ENCODE data around the gene ACSL6. TPM values are rescaled to one million over a fixed set of nuclear protein-coding genes. Genes with fewer than 3 reads are reported as not detected.

ACSL6 gene
- total and polyA plus RNA-seq, 8 donors = 0.45 to 1.3 (median 0.96) TPM

DNA sequence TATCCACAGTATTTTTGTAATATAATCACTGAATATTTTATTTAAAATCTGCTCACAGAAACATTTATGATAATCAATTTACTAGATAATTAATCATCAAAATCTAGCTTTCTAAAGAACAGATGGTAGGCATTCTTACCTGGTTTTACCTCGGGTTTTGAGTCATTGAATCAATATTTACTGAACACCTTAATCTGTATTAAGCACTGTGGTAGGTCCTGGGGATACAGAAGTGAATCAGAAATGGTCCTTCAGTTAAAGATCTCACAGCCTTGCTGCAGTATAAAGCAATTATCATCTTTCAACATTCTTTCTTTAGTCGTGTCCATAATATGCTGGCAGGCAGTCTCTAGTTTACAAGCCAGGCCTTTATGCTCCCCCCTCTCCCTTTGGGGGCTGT lies 64.0 kb downstream of the ACSL6 start:
- H3K4me3 ChIP-seq = no peak overlapping the region
- H3K27me3 ChIP-seq = no peaks in the 10 kb centered on the region
- H3K27ac ChIP-seq = no peak overlapping the region
- H3K4me1 ChIP-seq = no peaks in the 10 kb centered on the region
- ATAC-seq = peak; percentile 52
- TF ChIP-seq, protein P1, sequence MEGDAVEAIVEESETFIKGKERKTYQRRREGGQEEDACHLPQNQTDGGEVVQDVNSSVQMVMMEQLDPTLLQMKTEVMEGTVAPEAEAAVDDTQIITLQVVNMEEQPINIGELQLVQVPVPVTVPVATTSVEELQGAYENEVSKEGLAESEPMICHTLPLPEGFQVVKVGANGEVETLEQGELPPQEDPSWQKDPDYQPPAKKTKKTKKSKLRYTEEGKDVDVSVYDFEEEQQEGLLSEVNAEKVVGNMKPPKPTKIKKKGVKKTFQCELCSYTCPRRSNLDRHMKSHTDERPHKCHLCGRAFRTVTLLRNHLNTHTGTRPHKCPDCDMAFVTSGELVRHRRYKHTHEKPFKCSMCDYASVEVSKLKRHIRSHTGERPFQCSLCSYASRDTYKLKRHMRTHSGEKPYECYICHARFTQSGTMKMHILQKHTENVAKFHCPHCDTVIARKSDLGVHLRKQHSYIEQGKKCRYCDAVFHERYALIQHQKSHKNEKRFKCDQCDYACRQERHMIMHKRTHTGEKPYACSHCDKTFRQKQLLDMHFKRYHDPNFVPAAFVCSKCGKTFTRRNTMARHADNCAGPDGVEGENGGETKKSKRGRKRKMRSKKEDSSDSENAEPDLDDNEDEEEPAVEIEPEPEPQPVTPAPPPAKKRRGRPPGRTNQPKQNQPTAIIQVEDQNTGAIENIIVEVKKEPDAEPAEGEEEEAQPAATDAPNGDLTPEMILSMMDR (IDR thresholded peaks at IDR 0.05) = no peak
- no peak for DNase-seq
- H3K36me3 ChIP-seq = no peaks in the 10 kb centered on the region
- intact Hi-C loops (cut with DNase I) = no loop called here
- H3K9me3 ChIP-seq = no peaks in the 10 kb centered on the region

DNA sequence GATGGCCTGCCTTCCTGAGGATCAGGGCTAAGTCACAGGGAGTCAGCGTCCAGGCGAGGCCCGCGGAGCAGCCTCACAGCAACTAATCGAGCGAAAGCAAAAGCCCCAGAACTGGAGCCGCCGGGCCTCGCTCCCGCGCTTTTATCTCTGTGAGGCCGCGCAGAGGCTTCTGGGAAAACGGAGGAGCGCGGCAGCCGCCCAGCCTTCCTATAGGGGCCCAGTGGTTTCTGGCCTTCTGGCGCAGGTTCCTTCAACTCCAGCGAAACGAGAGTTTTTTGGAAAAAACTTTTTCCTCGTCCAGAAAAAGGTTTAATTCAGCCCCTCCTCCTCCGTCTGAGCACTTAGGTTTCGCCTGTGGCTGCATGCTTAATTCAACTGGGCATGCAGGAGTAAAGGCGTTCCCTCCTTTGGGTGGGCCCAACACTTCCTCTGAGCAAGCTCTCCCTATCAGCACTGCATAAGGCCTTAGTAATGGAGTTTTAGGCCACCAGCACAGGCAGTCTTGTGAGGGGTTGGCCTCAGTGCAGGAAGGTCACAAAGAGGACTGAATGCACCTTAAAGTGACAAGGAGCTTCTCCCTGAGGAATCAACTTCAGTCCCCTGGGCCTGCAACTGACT lies 65.8 kb downstream of the ACSL6 start, which contains the start of gene MEIKIN:
Gene MEIKIN, minus strand, starts transcription at position 113 of the 618 bp plus-strand sequence. CDS start 158 bp downstream, outside the sequence.
- no peaks in the 10 kb centered on the region for H3K27me3 ChIP-seq
- intact Hi-C loops (cut with DNase I) = no loop called here
- H3K27ac ChIP-seq = peak within 1 kb of the TSS in 1 of 2 donors; percentile 43
- H3K9me3 ChIP-seq = no peaks in the 10 kb centered on the region
- no peak for ATAC-seq
- DNase-seq = no peak
- H3K4me1 ChIP-seq = no peaks in the 10 kb centered on the region
- H3K36me3 ChIP-seq = no peaks in the 10 kb centered on the region
- TF ChIP-seq, protein P1 (IDR thresholded peaks at IDR 0.05) = no peak
- no peak within 1 kb of the TSS for H3K4me3 ChIP-seq

DNA sequence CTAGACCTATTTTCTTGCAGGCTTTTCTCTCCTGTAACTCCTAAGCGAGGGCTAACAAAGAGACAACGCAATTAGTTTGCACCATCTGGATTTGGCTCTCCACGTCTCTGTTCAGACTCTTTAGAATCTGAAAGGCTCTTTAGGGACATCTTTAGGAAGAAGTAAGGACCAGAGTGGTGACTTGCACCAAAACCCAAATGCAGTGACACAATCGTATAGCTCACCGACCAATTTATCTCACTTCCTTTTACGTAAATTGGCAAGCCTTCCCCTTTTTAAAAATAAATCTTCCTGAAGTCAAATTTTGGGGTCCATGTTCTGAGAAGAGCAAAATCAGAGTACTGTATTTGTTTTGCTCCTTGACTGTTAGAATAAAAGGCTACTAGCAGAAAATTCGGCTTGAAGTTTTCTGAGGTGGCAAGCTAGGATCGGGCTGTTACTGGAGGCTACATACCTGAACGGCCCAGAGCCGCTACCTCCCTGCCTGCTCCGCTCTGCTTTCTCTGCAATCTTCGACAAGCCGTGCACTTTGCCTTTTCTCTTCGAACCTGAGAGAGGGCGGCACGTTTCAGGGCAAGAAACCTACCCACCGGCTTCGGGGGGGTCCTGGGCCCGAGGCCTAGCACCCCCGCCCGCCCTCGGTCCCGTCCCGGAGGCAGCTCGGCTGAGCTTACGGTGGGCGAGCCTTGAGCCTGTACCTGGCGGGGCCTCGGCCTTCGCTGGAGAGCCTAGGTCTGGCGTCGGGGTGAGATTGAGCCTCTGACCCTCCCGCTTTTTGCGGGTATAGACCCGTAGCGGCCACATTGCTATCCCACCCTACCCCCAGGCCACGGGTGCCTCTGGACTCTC lies 66.5 kb downstream of the ACSL6 start:
- no peaks in the 10 kb centered on the region for H3K36me3 ChIP-seq
- ATAC-seq (peak; percentile 40), DNase-seq (peak in 1 of 4 donors; percentile 69)
- intact Hi-C loops (cut with DNase I) = no loop called here
- no peaks in the 10 kb centered on the region for H3K9me3 ChIP-seq
- TF ChIP-seq, protein P1 (IDR thresholded peaks at IDR 0.05) = no peak
- H3K27ac ChIP-seq = peak overlapping the region in 1 of 2 donors; percentile 43
- no peak overlapping the region for H3K4me3 ChIP-seq
- no peaks in the 10 kb centered on the region for H3K27me3 ChIP-seq
- no peaks in the 10 kb centered on the region for H3K4me1 ChIP-seq

DNA sequence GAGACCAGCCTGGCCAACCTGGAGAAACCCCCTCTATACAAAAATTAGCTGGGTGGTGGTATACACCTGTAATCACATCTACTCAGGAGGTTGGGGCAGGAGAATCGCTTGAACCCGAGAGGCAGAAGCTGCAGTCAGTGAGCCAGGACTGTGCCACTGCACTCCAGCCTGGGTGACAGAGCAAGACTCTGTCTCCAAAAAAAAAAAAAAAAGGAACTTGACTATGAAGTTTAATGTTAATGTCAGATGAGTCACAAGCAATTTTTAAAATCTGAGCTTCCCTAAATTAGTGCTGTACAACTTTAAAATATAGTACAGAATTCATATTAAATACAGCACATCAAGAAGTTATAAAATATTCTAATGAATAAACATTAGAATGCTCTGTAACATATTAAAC lies 67.5 kb downstream of the ACSL6 start:
- peak overlapping the region in 1 of 2 donors; percentile 43 for H3K27ac ChIP-seq
- no peaks in the 10 kb centered on the region for H3K4me1 ChIP-seq
- no peaks in the 10 kb centered on the region for H3K27me3 ChIP-seq
- TF ChIP-seq, protein P1 (IDR thresholded peaks at IDR 0.05) = no peak
- DNase-seq = no peak
- no peaks in the 10 kb centered on the region for H3K36me3 ChIP-seq
- no peak overlapping the region for H3K4me3 ChIP-seq
- intact Hi-C loops (cut with DNase I) = no loop called here
- H3K9me3 ChIP-seq = no peaks in the 10 kb centered on the region
- ATAC-seq = peak; percentile 53

DNA sequence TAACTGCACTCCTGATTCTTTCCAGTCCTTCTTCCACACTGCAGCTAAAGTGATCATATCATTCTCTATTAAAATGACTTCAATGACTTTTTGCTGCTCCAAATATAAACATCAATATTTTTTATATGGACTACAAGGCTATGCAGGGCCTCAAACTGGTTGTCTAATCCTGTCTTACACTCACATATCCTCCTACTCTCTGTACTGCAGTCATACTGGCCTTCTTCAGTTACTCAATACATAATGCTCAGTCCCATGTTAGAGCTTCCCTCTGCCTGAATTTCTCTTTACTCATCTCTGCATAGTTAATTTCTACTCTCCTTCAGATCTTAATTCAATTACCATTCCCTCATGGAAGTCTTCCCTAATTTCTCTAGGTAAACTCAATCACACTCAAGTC lies 69.4 kb downstream of the ACSL6 start:
- ATAC-seq (no peak), DNase-seq (no peak)
- Histone ChIP-seq H3K27ac (no peak overlapping the region), H3K27me3 (no peaks in the 10 kb centered on the region), H3K9me3 (no peaks in the 10 kb centered on the region), H3K4me1 (no peaks in the 10 kb centered on the region), H3K36me3 (no peaks in the 10 kb centered on the region), H3K4me3 (no peak overlapping the region)
- intact Hi-C loops (cut with DNase I) = no loop called here
- TF ChIP-seq, protein P1 (IDR thresholded peaks at IDR 0.05) = no peak
